Hematopoietic multipotent progenitor cell treated with erythropoietin and hydrocortisone succinate and interleukin-3 and kit ligand, for 8 days (in vitro differentiated cells): ENCODE results near the gene VAMP4.
"Not testable (repeated sequence)": the region's sequence is repeated elsewhere in the genome, so short reads cannot be mapped to it uniquely, and the experiment has no call there.

Source experiments
- DNase-seq: peaks from one replicate; pipeline ENCODE4 v3.0.0-alpha.2; 2015

The VAMP4 gene

GRCh38 chr1:171748651-171749050, 6.8 kb upstream of the VAMP4 start:
- no peak for DNase-seq

- no peak for DNase-seq
These were observed 3.1 kb upstream of the VAMP4 start for GRCh38 chr1:171744986-171745385.

- DNase-seq: peak; percentile 49
These were observed 1.4 kb upstream of the VAMP4 start for GRCh38 chr1:171743081-171743870.

- DNase-seq: peak; percentile 62
These were observed 685 bp upstream of the VAMP4 start for GRCh38 chr1:171742577-171742922.

- peak; percentile 81 for DNase-seq
These were observed 636 bp downstream of the VAMP4 start for GRCh38 chr1:171740987-171741871.

- DNase-seq: no peak
These were observed 1.5 kb downstream of the VAMP4 start for GRCh38 chr1:171740356-171740863.

- DNase-seq: no peak
These were observed 2.2 kb downstream of the VAMP4 start for GRCh38 chr1:171739656-171740055.

GRCh38 chr1:171738911-171739310, 3.0 kb downstream of the VAMP4 start:
- no peak for DNase-seq

- DNase-seq: no peak
These were observed 5.7 kb downstream of the VAMP4 start for GRCh38 chr1:171736196-171736595.

GRCh38 chr1:171730052-171730451, 11.8 kb downstream of the VAMP4 start:
- no peak for DNase-seq

GRCh38 chr1:171727778-171728177, 14.1 kb downstream of the VAMP4 start:
- DNase-seq: no peak

GRCh38 chr1:171723180-171723579, 18.7 kb downstream of the VAMP4 start:
- not testable (repeated sequence) for DNase-seq

GRCh38 chr1:171718848-171719247, 23.0 kb downstream of the VAMP4 start:
- no peak for DNase-seq

- DNase-seq: no peak
These were observed 23.6 kb downstream of the VAMP4 start for GRCh38 chr1:171718216-171718615.

- DNase-seq: peak; percentile 81
These were observed 24.7 kb downstream of the VAMP4 start for GRCh38 chr1:171717062-171717718.

GRCh38 chr1:171716616-171717015, 25.2 kb downstream of the VAMP4 start:
- DNase-seq: peak; percentile 82

GRCh38 chr1:171715813-171716251, 26.0 kb downstream of the VAMP4 start:
- DNase-seq: peak; percentile 67

GRCh38 chr1:171712341-171712740, 29.5 kb downstream of the VAMP4 start:
- DNase-seq: no peak

- no peak for DNase-seq
These were observed 30.2 kb downstream of the VAMP4 start for GRCh38 chr1:171711643-171712042.

- no peak for DNase-seq
These were observed 34.3 kb downstream of the VAMP4 start for GRCh38 chr1:171707583-171707982.

- DNase-seq: no peak
These were observed 39.3 kb downstream of the VAMP4 start for GRCh38 chr1:171702598-171702997.

GRCh38 chr1:171699531-171699930, 42.3 kb downstream of the VAMP4 start:
- no peak for DNase-seq

GRCh38 chr1:171695772-171696171, 46.1 kb downstream of the VAMP4 start:
- DNase-seq: not testable (repeated sequence)
